HEK293 (cell line): ENCODE data around the gene MYBBP1A.

Experiments
- HOXA7 ChIP-seq: sonication (generic); formaldehyde crosslinking; IDR thresholded peaks from 2 replicates; pipeline ENCODE4 v1.8.1; 2022; ENCODE audit warnings: missing genetic modification reagents, borderline replicate concordance
- KLF1 ChIP-seq: fragments of 450-650 bp; formaldehyde crosslinking; IDR thresholded peaks from 2 replicates; pipeline ENCODE4 v1.5.1; 2016; ENCODE audit warnings: missing biosample characterization, missing genetic modification characterization
- SP2 ChIP-seq: fragments of 450-650 bp; formaldehyde crosslinking; IDR thresholded peaks from 2 replicates; pipeline ENCODE4 v1.5.1; 2016; ENCODE audit warnings: missing biosample characterization, missing genetic modification characterization
- ZNF184 ChIP-seq: fragments of 450-650 bp; IDR thresholded peaks from 2 replicates; pipeline ENCODE4 v1.5.1; 2018; ENCODE audit warnings: missing biosample characterization, mild to moderate bottlenecking, missing genetic modification characterization
- ZNF24 ChIP-seq: fragments of 450-650 bp; formaldehyde crosslinking; IDR thresholded peaks from 2 replicates; pipeline ENCODE4 v1.5.1; 2016; ENCODE audit warnings: missing biosample characterization, missing genetic modification characterization
- ZNF341 ChIP-seq: fragments of 450-650 bp; formaldehyde crosslinking; IDR thresholded peaks from 2 replicates; pipeline ENCODE4; 2016; ENCODE audit warnings: low read depth, missing biosample characterization, missing genetic modification characterization
- TF ChIP-seq, protein P1 (sequence below): fragments of 450-650 bp; formaldehyde crosslinking; IDR thresholded peaks from 2 replicates; pipeline ENCODE4 v1.5.1; 2016; ENCODE audit warnings: missing biosample characterization, missing genetic modification characterization

DNA sequence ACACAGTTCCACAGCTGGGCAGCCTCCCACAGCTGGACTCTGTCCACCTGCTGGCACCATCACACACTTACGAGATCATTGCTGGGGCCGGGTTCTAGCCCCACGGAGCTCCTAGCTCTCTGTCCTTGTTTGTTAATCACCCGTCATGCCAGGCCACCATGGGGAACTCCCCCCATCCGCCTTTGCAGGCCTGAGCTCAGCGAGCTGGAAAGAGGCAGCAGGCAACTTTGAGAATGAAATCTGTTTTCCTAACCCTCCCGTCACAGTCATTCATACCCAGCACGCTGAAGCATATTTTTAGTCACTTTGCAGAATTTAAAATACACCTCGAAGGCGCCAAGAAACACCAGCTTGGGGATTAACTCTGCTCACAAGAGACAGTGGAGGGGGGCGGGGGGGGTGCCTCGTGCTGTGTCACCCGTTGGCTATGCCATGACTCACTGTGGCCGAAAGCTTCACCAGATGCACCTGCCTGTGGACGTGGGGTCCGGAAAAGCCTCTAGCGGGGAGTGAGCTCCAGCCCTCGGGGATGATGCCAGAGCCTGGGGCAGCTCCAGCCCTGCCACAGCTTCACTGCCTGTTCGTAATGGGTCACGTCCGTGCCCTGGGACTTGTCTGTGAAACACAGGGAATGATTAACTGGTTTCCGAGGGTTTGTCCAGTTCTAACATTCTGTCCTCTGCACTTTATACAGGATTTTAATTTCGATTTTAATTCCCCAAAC is 57.9 kb downstream of the MYBBP1A start:
- TF ChIP-seq, protein P1, sequence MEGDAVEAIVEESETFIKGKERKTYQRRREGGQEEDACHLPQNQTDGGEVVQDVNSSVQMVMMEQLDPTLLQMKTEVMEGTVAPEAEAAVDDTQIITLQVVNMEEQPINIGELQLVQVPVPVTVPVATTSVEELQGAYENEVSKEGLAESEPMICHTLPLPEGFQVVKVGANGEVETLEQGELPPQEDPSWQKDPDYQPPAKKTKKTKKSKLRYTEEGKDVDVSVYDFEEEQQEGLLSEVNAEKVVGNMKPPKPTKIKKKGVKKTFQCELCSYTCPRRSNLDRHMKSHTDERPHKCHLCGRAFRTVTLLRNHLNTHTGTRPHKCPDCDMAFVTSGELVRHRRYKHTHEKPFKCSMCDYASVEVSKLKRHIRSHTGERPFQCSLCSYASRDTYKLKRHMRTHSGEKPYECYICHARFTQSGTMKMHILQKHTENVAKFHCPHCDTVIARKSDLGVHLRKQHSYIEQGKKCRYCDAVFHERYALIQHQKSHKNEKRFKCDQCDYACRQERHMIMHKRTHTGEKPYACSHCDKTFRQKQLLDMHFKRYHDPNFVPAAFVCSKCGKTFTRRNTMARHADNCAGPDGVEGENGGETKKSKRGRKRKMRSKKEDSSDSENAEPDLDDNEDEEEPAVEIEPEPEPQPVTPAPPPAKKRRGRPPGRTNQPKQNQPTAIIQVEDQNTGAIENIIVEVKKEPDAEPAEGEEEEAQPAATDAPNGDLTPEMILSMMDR (tag by site-specific recombination): no peak
- TF ChIP-seq ZNF184 (tag by site-specific recombination) (no peak), SP2 (tag by site-specific recombination) (no peak), HOXA7 (CRISPR knock-in tag) (no peak), KLF1 (tag by site-specific recombination) (no peak), ZNF24 (tag by site-specific recombination) (no peak), ZNF341 (tag by site-specific recombination) (no peak)
